Gastroesophageal sphincter (tissue), 3 donors: ENCODE data around the gene RPLP2.

ENCODE experiments used
- EP300 ChIP-seq: sonication (generic); formaldehyde crosslinking; IDR thresholded peaks from one replicate; pipeline ENCODE4 v1.6.1; 2017; ENCODE audit warnings: antibody characterized with exemption, mild to moderate bottlenecking
- POLR2A ChIP-seq, 2 donors: fragments of 450-650 bp; IDR thresholded peaks; one replicate each; pipeline ENCODE4 v1.6.1; 2017; ENCODE audit warnings: antibody characterized with exemption in 2 of 2, mild to moderate bottlenecking in 2 of 2, moderate library complexity in 1 of 2
- POLR2AphosphoS5 ChIP-seq: sonication (generic); formaldehyde crosslinking; IDR thresholded peaks from one replicate; pipeline ENCODE4 v1.6.1; 2017; ENCODE audit warnings: antibody characterized with exemption
- TF ChIP-seq, protein P1 (sequence below), 4 experiments: fragments of 200-600 bp in 2 of 4; fragments of 450-650 bp in 2 of 4; sonication (generic) in 1 of 4; IDR thresholded peaks; one replicate each; pipeline ENCODE4 v1.5.1; 2017 to 2019; ENCODE audit warnings: antibody characterized with exemption in 4 of 4, mild to moderate bottlenecking in 2 of 4, moderate library complexity in 2 of 4

DNA sequence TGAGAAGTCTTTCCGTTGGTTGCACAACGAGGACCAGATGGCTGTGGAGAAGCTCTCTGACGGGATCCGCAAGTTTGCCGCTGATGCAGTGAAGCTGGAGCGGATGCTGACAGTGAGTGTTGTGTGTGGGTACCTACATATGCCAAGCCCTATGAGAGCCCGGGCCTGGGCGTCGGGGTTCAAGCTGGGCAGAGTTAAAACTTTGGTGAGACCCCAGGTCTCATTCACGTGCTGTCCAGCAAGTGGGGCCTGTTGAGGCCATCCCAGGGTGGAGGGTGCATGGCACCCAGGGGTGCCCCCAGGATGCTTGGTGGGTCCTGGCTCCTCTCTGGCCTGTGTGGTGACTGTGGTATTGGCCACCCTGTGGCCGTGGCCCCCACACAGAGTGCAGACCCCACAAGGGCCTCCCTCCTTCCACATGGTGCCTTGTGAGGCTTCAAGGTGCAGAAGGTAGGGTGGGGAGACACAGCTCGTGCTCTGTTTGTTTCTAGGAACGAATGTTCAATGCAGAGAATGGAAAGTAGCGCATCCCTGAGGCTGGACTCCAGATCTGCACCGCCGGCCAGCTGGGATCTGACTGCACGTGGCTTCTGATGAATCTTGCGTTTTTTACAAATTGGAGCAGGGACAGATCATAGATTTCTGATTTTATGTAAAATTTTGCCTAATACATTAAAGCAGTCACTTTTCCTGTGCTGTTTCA lies 45.3 kb upstream of the RPLP2 start:
- TF ChIP-seq POLR2AphosphoS5 = no peak
- TF ChIP-seq, protein P1, sequence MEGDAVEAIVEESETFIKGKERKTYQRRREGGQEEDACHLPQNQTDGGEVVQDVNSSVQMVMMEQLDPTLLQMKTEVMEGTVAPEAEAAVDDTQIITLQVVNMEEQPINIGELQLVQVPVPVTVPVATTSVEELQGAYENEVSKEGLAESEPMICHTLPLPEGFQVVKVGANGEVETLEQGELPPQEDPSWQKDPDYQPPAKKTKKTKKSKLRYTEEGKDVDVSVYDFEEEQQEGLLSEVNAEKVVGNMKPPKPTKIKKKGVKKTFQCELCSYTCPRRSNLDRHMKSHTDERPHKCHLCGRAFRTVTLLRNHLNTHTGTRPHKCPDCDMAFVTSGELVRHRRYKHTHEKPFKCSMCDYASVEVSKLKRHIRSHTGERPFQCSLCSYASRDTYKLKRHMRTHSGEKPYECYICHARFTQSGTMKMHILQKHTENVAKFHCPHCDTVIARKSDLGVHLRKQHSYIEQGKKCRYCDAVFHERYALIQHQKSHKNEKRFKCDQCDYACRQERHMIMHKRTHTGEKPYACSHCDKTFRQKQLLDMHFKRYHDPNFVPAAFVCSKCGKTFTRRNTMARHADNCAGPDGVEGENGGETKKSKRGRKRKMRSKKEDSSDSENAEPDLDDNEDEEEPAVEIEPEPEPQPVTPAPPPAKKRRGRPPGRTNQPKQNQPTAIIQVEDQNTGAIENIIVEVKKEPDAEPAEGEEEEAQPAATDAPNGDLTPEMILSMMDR (IDR thresholded peaks at IDR 0.05) = no peak
- no peak for TF ChIP-seq EP300
- no peak for TF ChIP-seq POLR2A (IDR thresholded peaks at IDR 0.05)
